ENCODE results near the gene QPCT.

GRCh38 chr2:37330681-37331080, 13.7 kb upstream of the QPCT start:
- TF ChIP-seq HMGXB4 (CRISPR knock-in tag; IDR thresholded peaks at IDR 0.05), result no peak
- TF ChIP-seq ZNF423 (CRISPR knock-in tag; IDR thresholded peaks at IDR 0.05), result no peak
- no peak for TF ChIP-seq SP1 (CRISPR knock-in tag; conservative IDR thresholded peaks at IDR 0.05)
- TF ChIP-seq NFE2L1 (CRISPR knock-in tag; IDR thresholded peaks at IDR 0.05), result no peak
- TF ChIP-seq CTCF (IDR thresholded peaks at IDR 0.05), result no peak
- no peak for TF ChIP-seq NFATC4 (CRISPR knock-in tag; IDR thresholded peaks at IDR 0.05)
